Omental fat pad (tissue), 4 donors: ENCODE results near the gene CHST14. TPM values are rescaled to one million over a fixed set of nuclear protein-coding genes. Genes with fewer than 3 reads are reported as not detected.

Experiments used
- ATAC-seq: fragments of 150-250 bp; one replicate; pipeline ENCODE4 v1.9.1; 2016; ENCODE audit warnings: mild to moderate bottlenecking, moderate library complexity; ENCODE audit not compliant: low FRiP score
- DNase-seq: peaks from one replicate; pipeline ENCODE4 v3.0.0-alpha.2; 2019; ENCODE audit warnings: low spot score
- total RNA-seq, 4 donors: library from RNA; depleted of rRNA; stranded (reverse); fragments of >200 nt; gene quantifications; one replicate each; pipeline ENCODE4 v1.1.0, GENCODE V29; 2016
- TF ChIP-seq, protein P1 (sequence below), 3 donors: fragments of 450-650 bp; IDR thresholded peaks; one replicate each; pipeline ENCODE4 v1.5.1; 2016 to 2017; ENCODE audit warnings: antibody characterized with exemption in 3 of 3, mild to moderate bottlenecking in 3 of 3, moderate library complexity in 2 of 3

CHST14 gene
- total RNA-seq, result 10 to 100 TPM in 3 of 4 donors, 1 to 10 TPM in 1; 6.6 to 17.8 (median 10.1) TPM

- DNase-seq (no peak), ATAC-seq (peak; percentile 71)
- TF ChIP-seq, protein P1, sequence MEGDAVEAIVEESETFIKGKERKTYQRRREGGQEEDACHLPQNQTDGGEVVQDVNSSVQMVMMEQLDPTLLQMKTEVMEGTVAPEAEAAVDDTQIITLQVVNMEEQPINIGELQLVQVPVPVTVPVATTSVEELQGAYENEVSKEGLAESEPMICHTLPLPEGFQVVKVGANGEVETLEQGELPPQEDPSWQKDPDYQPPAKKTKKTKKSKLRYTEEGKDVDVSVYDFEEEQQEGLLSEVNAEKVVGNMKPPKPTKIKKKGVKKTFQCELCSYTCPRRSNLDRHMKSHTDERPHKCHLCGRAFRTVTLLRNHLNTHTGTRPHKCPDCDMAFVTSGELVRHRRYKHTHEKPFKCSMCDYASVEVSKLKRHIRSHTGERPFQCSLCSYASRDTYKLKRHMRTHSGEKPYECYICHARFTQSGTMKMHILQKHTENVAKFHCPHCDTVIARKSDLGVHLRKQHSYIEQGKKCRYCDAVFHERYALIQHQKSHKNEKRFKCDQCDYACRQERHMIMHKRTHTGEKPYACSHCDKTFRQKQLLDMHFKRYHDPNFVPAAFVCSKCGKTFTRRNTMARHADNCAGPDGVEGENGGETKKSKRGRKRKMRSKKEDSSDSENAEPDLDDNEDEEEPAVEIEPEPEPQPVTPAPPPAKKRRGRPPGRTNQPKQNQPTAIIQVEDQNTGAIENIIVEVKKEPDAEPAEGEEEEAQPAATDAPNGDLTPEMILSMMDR (IDR thresholded peaks at IDR 0.05), result no peak
These were observed at the start of gene CHST14 for GRCh38 chr15:40470423-40471104. Gene CHST14, plus strand, starts transcription at chr15:40470984. Its CDS starts 230 bp downstream, at chr15:40471214.

- peak; percentile 60 for DNase-seq
- TF ChIP-seq, protein P1 (IDR thresholded peaks at IDR 0.05), result peak in 1 of 3 donors; percentile 97
- peak; percentile 91 for ATAC-seq
These were observed 49.3 kb upstream of the CHST14 start for GRCh38 chr15:40421246-40422157.

DNA sequence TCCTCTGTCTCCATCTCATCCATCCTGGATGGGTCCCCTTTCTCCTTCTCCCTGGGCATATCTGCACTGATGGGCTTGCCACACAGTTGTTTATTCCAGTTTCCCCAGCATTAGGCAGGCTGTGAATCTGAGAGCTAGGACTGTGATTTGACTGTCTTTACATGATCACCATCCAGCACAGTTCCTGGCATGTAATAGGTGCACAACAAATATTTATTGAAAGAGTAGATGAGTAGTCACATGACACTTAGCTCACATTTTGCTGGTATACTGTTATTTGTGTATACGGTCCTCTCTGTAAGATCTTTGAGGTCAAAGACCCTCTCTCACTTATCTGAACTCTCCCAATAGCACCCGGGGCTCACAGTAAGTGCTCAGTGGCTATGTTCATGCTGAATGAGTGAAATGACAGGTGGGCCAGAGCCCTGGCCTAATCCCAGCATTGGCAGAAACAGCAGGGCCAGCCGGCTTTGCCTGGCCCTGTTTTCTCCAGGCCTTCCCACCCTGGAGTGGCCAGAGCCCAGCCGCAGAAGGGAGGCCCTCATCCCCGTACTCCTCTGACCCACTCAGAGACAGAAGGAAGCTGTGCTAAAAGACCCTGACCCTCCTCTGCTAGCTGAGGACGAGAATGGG lies 46.2 kb upstream of the CHST14 start:
- DNase-seq (no peak), ATAC-seq (no peak)
- TF ChIP-seq, protein P1 (IDR thresholded peaks at IDR 0.05), result no peak

GRCh38 chr15:40425681-40426080 lies 45.1 kb upstream of the CHST14 start:
- TF ChIP-seq, protein P1 (IDR thresholded peaks at IDR 0.05), result no peak
- ATAC-seq, result no peak
- no peak for DNase-seq

DNA sequence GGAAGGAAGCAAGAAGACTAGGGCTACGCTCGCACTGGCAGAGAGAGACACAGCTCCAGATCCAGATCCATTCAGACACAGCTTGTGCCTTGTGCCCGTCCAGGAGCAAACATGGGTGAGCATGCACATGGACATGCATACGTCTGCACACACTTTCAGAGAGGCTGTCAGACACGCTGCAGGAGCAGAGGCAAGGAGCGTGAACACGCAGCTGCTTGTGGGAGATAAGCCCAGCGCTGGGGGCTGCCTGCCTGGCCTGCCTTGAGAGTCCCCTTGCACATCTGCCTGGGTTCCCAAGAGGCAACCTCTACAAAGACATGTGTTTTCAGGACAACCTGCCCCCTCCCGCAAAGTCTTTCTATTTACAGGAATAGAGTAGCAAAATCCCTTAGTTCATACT lies 43.6 kb upstream of the CHST14 start:
- ATAC-seq (no peak), DNase-seq (no peak)
- TF ChIP-seq, protein P1 (IDR thresholded peaks at IDR 0.05), result no peak

- TF ChIP-seq, protein P1 (IDR thresholded peaks at IDR 0.05), result no peak
- no peak for DNase-seq
- ATAC-seq, result no peak
These were observed 42.6 kb upstream of the CHST14 start for GRCh38 chr15:40428185-40428584.
